Hematopoietic multipotent progenitor cell treated with erythropoietin and hydrocortisone succinate and interleukin-3 and kit ligand, for 8 days (in vitro differentiated cells): ENCODE results near the gene MPST.

Source experiments
- DNase-seq: peaks from one replicate; pipeline ENCODE4 v3.0.0-alpha.2; 2015

MPST gene

DNA sequence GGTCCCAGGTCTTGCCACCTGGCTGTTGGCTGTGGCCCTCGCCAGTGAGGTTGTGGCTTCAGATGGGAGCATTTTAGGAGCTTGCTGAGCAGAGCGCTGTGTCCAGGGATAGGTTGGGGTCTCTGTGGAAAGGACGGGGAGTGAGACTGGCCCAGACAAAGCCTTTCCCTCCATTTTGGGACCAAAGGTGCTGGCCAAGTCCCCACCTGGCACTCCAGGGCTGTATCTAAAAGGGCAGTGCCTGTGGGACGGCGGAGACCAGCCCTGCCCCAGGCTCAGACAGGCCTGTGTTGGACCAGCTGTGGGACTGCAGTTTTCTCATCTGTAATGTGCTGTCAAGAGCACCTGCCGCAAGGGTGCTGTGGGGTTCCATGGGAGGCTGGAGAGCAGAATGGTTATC is 27.0 kb downstream of the MPST start:
- DNase-seq = no peak

DNA sequence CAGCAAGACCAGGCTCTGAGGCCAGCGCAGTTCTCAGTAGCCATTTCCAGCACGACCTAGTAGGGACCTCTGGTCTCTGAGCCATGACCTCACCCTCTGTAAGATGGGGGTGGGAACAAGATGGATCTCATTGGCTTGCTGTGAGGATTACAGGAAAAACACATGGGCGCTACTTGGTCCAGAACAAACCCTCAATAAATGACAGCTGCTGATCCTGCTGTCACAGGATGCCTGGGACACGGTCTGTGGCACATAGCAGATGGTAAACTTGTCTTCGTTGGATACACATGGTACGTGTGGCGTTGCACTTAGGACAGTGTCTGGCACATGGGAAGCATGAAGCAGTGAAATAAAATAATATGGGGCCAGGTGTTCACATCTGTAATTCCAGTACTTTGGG is 27.5 kb downstream of the MPST start:
- no peak for DNase-seq

DNA sequence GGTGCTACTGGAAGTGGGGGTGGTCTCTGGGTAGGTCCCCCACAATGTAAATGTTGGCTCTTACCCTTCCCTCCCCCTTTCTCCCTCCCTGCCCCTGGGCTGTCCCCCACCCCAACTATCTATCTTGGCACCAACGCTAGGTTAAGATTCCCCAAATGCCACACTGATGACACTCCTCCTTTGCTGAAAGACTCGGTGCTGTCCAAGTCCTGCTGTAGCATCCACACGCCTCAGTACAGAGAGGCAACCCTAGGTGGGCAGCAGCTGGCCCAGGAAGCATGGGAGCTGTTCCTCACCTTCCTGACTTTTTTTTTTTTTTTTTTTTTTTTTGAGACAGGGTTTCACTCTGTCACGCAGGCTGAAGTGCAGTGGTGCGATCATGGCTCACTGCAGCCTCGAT is 28.6 kb downstream of the MPST start:
- DNase-seq = no peak

DNA sequence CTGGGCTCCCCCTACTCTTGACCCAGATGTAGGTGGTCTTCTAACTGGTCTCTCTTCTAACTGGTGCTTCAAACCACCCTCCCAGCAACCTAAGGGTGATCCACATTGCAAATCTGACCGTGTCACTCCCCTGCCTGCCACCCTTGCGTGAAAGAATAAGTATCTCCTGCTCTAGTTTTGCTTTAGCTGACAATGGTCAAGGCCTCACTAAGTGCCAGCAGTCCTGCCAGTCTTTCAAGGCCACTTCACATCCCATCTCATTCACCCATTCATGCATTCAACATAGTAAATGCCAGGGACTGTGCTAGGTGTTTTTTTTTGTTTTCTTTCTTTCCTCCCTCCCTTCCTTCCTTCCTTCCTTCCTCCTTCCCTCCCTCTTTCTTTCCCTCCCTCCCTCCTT is 29.7 kb downstream of the MPST start:
- DNase-seq = no peak

DNA sequence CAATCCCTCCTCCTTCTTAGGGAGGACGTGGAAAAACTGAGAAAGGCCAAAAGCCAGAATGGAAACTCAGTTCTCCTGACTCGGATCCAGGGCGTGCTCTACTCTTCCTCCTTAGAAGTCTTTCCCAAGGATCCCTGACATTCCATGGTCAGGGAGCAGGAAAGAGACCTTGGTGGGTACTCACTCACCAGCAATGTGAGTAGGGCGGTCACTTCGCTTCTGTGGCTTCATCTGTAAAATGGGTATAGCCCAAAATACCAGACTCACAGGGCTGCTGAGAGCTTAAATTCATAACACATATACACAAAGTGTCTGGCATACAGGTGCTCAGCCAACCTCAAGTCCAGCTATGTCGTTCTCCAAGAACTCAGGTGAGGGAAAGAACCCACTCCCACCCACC is 31.4 kb downstream of the MPST start:
- no peak for DNase-seq

DNA sequence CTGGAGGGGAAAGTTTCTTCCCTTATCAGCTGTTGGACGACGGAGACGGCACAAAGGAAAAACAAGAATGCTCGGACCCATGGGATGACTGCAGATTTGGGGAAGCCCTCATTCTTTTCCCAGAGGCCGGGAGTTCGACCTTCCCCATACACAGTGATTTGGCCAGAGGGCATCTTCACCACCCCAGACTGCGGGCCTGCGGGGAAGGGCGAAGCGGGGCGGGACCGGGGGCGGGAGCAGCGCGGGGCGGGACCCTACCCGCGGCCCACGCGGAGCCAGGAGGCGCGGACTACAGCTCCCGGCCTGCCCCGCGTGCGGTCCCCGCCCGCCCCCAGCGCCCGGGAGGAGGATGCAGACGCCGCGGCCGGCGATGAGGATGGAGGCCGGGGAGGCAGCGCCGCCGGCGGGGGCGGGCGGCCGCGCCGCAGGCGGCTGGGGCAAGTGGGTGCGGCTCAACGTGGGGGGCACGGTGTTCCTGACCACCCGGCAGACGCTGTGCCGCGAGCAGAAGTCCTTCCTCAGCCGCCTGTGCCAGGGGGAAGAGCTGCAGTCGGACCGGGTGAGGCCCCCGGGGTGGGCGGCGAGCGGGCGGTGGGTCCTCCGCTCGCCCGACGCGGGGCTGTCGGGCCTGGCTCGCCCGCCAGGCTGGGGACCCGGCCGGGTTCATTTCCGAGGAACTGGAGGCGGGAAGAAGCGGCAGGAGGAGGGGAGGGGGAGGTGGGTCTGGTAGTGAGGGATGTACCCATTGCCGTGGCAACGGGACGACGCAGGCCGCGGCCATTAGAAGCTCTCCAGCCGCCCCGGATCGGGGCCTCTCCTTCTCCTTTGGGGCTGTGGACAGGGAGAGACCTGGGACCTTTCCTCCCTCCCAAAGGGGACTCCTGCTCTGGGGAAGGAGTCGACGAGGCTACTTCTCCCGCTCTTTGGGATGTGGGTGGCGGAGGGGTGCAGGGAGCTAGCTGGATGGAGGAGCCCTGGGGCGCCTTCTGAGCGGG is 32.1 kb downstream of the MPST start, which contains the start of gene KCTD17:
Gene KCTD17, plus strand, starts transcription at position 352 of the 995 bp plus-strand sequence. Its CDS starts 19 bp downstream, at position 371.
- peak; percentile 58 for DNase-seq

DNA sequence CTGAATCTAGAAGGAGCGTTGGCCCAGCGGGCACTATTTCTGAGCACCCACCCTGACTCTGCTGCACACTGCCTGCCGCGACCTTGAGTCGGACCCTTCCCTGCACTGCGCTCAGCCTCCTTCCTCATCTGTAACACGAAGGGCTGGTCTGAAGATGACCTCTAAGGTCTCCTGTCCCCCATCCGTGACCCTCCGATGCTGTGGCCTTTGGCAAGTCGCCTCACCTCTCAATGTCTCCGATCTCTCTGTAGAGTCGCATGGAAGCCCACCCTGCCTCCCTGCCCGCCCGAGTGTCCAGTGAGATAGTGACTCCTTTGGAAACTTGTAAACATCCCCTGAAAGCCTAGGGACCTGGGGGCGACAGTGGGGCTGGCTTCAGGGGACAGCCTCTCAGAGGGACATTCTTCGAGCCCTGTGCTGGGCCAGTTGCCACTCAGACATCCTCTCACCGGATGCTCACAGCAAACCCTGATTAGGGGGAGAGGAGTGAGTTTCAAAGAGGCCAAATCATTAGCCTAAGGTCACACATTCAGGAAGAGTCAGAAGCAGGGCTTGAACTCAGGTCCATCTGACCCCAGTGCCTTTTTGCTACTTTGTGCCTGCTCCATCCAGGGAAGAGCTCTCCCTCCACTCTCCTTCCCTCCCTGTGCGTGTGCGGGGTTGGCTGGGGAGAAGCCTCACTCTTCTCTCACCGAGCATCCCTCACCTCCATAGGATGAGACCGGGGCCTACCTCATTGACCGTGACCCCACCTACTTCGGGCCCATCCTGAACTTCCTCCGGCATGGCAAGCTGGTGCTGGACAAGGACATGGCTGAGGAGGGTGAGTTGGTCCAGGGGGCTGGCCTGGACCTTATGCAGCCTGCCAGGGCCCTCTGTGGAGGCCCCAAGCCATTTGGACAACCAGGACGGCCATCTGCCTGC is 33.1 kb downstream of the MPST start:
- no peak for DNase-seq

DNA sequence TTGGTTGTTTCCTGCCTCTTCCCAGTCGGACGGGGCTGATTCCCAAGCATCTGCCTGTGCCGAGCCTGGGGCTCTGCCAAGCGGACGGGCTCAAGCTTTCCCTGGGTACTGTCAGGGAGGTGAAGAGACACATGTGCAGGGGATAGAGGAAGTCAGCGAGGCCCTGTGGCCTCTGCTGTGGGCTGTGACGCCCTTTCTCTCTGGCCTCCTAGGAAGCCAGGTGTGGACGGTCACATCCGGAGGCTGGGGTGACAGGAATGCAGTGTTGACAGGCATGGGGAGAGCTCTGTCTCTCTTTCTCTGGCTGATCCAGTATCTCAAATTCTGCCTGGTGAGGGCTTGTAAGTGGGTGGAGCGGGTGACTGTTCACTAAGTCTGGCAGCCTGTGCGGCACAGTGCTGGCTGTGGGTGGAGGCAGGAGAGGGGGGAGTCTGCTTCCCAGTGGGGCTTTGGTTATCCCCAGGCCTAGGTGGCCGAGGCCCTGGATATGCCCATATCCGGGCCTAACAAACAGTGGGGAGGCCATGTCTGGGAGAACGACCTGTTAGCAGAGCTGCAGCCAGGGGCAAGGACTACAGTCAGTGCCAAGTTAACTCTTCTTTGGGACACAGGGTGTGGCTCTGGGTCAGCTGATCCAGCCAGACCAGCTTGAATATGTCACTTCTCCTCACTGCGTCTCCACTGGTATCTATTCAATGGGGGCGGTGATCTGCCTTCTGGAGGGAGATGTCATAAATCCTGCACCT is 33.9 kb downstream of the MPST start:
- DNase-seq = peak; percentile 34

DNA sequence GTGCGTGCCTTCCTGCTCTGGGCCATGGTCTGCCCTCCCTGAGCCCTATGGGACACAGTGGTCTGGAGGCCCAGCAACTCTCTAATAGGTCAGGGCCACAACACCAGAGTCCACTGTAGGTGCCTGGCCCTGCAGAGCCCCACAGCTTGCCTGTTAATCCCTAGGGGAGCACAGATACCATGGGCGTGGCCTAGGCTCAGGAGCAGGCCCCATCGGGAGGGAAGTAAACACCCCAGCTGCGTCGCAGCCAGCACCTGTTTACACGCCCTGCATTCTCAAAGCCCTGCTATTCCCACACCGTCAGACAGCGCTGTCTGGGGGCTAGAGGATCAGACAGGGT is 34.5 kb downstream of the MPST start:
- DNase-seq = no peak

DNA sequence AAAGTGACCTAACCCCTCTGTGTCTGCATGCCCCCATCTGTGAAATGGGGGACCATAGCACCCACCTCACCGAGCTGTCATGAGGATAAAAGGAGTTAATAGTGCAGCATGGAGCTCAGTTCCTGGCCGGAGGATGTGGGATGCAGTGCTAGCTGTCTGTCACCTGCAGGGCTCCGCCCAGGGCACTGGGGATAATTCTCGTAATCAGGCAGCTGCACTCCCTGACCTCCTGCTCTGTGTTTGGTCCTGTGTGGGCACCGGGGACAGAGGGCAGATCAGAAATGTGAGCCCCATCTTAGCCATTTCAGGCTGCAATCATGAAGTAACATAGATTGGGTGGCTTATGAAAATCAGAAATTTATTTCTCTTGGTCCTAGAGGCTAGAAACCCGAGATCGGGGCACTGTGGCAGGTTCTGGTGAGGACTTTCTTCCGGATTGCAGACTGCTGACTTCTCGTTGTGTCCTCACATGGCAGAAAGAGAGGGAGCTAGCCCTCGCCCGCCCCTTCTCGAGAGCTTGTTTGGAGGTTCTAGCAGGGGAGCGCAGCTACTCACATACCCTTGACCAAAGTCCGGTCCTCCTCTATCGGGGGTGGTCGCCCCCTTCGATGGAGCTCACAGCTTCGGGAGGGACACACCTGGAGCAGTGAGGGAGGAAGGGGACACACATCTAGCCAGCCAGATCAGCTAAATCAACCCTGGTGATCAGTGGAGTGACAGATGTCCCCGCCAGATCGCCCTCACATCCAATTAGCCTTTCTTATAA is 35.2 kb downstream of the MPST start:
- no peak for DNase-seq

DNA sequence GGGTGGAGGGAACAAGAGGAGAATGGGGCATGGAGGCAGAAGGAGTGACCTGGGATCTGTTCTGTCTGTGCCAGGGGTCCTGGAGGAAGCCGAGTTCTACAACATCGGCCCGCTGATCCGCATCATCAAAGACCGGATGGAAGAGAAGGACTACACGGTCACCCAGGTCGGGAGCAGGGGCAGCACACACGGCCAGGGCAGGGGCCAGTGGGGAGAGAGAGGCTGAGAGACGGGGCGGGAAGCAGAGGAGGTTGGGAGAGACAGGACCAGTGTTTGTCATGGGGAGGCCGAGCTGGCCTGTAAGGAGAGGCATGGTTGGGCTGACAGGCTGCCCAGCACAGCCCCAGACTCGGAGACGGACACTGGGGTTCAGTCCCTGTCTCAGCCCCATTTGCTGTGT is 36.7 kb downstream of the MPST start:
- no peak for DNase-seq

DNA sequence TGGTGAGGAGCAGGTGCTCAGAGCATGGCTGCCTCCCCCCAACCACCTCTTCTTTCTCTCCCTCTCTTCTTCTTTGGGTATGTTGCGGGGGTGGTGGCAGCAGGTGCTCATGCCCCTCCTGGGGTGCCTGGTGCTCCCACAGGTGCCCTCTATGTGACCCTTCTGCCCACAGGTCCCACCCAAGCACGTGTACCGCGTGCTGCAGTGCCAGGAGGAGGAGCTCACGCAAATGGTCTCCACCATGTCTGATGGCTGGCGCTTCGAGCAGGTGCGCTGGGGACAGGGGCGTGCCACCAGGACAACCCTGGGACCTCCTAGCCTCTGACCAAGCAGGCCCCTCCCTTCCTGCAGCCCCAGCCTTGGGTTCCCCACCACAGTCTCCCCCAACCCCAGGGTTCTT is 37.7 kb downstream of the MPST start:
- no peak for DNase-seq

DNA sequence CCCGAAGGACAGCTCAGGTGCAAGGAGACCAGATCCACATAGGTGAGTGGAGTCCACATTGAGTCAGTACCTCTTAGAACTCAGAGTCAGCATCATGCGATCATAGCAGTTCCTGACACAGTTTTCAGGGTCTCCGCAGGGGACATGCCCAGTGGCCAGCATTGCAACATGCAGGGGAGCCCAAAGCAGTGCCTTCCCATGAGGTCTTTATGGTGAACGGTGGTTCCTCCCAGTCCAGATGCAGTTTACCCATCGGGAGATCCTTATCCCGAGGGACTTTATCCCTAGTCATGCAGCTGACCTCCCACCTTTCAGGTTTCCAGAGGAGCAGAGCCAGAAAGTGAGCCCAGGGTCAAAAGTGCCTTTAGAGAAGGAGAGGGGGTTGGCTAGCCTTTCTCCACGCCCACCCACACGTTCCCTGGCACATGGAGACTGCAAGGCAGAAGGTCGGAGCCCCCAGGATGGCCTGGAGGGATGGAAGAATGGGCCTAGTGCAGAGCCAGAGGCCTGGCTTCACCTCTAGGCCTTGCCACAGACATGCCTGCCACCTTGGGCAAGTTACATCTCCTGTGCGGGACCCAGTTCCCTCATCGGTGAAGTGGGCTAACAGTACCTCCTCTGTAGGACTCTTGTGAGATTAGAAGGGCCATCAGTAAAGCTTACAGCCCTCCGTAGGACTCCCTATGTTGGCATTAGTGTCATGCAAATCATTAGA is 38.4 kb downstream of the MPST start:
- no peak for DNase-seq

DNA sequence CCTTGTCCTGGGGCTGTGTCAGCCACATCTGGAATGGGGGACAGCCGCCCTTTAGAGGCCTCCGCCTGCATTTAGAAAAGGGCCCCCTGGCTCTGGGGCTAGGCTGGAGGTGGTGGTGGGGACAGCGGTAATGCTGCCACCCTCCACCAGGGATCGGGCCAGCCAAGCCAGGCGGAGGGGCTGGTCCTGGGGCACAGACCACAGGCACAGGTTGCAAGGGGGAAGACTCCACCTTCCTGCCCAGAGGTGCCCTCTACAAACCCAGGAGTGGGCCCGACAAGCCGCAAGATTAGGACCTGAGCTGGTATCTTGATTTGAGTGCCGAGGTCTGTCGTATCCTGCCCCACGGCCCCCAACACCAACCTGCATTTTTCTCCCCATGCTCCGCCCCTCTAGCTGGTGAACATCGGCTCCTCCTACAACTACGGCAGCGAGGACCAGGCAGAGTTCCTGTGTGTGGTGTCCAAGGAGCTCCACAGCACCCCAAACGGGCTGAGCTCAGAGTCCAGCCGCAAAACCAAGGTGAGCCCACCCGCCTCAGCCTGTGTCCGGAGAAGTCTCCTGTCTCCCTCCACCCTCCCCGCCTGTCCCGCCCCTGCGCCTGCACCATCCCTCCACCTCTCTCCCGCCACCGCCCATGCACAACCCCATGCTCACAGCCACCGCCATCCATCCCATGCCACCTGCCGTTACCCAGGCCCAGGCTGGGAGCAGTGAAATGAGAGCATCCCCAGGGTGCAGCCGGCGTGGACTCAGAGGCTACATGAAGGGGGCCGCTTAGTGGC is 39.6 kb downstream of the MPST start:
- no peak for DNase-seq

DNA sequence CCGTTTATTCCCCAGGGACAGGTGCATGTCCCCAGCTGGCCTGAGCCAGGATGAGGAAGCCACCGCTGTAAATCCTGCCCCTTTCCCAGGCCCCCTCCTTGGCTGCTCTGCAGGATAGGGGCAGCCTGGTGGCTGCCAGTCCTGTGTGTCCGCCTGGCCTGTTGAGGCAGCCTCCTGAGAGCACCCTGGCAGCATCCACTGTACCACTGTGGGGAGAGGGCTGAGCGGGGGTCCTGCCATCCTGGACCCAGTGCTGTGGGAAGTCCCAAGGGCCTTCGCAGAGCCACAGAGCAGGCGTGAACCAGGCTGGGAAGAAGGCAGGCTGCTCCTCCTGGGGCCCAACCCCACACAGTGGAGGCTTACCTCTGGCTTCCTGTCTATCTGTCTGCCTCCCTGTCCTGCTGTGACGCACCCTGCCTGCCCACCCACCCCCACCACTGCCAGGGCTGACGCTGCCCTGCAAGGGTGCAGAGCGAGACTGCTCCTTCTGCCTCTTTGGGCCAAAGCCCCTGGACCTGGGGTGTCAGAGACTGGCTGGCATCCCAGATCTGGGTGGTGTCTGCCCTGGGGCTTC is 40.4 kb downstream of the MPST start:
- DNase-seq = no peak

DNA sequence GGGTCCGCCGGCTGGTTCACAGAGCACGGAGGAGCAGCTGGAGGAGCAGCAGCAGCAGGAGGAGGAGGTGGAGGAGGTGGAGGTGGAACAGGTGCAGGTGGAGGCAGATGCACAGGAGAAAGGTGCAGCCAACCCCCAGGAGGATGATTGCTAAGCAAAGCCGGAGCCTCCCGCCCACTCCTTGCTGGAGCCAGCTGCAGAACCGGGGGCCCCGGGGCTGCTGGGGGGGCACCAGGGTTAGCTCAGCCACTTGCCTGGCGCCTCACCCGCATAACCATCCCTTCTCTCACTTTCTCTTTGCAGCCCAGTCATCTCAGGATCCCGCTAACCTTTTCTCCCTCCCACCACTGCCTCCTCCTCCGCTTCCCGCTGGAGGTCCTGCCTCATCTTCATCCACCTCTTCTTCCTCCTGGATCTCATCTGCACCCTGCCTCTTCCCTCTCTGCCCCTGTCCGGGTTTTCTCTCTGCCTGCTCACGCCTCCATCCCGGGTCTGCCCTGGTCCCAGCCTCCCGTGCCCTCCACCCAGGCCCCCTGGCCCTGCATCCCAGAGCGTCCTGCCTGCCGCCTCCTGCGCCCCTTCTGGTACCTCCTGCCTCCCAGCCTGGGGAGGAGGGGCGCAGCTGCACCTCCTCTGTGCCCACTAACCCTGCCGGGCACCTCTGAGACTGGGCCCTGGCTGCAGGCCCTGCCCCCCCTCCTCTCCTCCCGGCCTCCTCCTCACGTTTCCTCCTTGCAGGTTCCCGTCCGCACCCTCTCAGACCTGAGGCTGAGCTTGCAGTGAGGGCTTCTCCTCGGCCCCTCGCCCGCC is 41.5 kb downstream of the MPST start:
- no peak for DNase-seq

DNA sequence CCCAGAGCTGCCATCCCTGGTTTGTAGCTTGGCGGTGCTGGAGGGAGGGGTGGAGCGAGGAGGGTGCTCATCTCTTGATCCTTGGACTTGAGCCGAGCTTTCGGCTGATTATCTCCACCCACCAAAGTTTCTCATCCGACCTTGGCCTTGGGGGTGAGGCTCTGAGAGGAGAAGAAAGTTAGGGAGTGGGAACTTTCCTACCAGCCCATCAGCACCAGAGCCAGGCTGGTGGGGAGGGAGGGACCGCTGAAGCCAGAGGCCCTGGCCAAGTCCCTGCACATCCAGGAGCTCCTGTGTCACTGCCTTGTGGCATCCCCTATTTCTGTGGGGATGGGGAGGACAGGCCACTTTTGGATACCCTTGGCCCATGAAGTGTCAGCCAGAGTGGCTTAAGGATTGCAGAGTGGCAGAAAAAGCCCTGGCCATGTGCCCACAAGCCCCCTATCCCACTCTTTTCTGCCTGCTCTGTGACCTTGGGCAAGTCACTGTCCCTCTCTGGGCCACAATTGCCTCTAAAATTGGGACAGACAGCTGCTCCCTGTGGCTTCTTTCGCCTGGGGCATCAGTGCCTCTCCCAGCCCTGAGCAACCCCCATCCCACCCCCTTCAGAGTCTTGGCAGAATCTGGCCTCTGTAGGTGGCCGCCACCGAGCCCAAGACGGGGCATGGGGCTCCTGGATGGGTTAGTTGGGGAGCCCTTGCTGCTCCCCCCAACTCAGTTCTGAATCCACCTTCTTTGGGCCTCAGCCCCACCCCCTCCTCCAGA is 42.3 kb downstream of the MPST start:
- no peak for DNase-seq

DNA sequence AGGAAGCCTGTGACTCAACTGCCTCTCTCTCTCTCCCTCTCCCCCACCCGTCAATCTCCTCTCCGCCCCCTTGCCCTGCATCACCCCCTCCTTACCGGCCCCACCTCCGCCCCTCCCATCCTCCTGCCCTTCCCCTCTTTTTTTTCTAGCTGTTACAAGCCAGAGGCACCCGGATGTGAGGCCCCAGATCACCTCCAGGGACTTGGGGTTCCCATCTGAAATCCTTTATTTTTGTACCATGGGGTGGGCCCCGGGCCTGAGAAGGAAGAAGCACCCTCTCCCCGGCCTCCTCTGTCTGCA is 42.8 kb downstream of the MPST start:
- no peak for DNase-seq
